Neural cell (in vitro differentiated cells): ENCODE data around the gene RUFY3. TPM values are rescaled to one million over a fixed set of nuclear protein-coding genes. Genes with fewer than 3 reads are reported as not detected.

ENCODE experiments used
- H2AFZ ChIP-seq: fragments of 200-600, 300-800 bp; sonication (generic), shearing (Covaris generic); 2 replicates; pipeline ENCODE4 v1.6.0; 2014; ENCODE audit warnings: low read depth, mild to moderate bottlenecking, antibody characterized with exemption, low read length, moderate library complexity
- H3F3A ChIP-seq: fragments of 200-600 bp; shearing (Covaris generic); 2 replicates; pipeline ENCODE4 v1.6.1; 2016; ENCODE audit warnings: mild to moderate bottlenecking, moderate library complexity, mixed read lengths, antibody characterized with exemption, low read length; ENCODE audit not compliant: insufficient read depth, poor library complexity, severe bottlenecking
- H3K27ac ChIP-seq: fragments of 200-600, 300-800 bp; sonication (generic), shearing (Covaris generic); 2 replicates; pipeline ENCODE4 v1.5.1; 2014; ENCODE audit warnings: mild to moderate bottlenecking, low read length, moderate library complexity
- H3K27me3 ChIP-seq: fragments of 300-800, 200-600 bp; sonication (generic), shearing (Covaris generic); 2 replicates; pipeline ENCODE4 v1.6.0; 2014; ENCODE audit warnings: mild to moderate bottlenecking, low read depth, low read length, moderate library complexity; ENCODE audit not compliant: insufficient read depth
- H3K36me3 ChIP-seq: fragments of 300-800, 200-600 bp; sonication (generic), shearing (Covaris generic); 2 replicates; pipeline ENCODE4 v1.5.1; 2014; ENCODE audit warnings: mild to moderate bottlenecking, antibody characterized with exemption, low read length, moderate library complexity; ENCODE audit not compliant: insufficient read depth
- H3K4me2 ChIP-seq: fragments of 300-800, 200-600 bp; sonication (generic), shearing (Covaris generic); 2 replicates; pipeline ENCODE4 v1.6.0; 2014; ENCODE audit warnings: mild to moderate bottlenecking, low read length
- H3K4me3 ChIP-seq: fragments of 300-800, 200-600 bp; sonication (generic), shearing (Covaris generic); 2 replicates; pipeline ENCODE4 v1.5.1; 2014; ENCODE audit warnings: mild to moderate bottlenecking, low read length, moderate library complexity
- H3K79me2 ChIP-seq: fragments of 200-600 bp; shearing (Covaris generic); replicated peaks from 2 replicates; pipeline ENCODE4 v1.6.0; 2014; ENCODE audit warnings: mild to moderate bottlenecking, low read length, moderate library complexity; ENCODE audit not compliant: insufficient read depth
- H3K9ac ChIP-seq: fragments of 300-800, 200-600 bp; sonication (generic), shearing (Covaris generic); 2 replicates; pipeline ENCODE4 v1.6.1; 2016; ENCODE audit warnings: mild to moderate bottlenecking, low read length, mixed read lengths
- H3K9me2 ChIP-seq: fragments of 200-600 bp; shearing (Covaris generic); 2 replicates; pipeline ENCODE4 v1.6.1; 2016; ENCODE audit warnings: mild to moderate bottlenecking, low read length, mixed read lengths; ENCODE audit not compliant: insufficient read depth
- H3K9me3 ChIP-seq: fragments of 200-600, 300-800 bp; sonication (generic), shearing (Covaris generic); 2 replicates; pipeline ENCODE4 v1.6.1; 2016; ENCODE audit warnings: mild to moderate bottlenecking, mixed run types, low read length, moderate library complexity, mixed read lengths
- H4K20me1 ChIP-seq: fragments of 200-600 bp; shearing (Covaris generic); 2 replicates; pipeline ENCODE4 v1.6.1; 2016; ENCODE audit warnings: mild to moderate bottlenecking, mixed run types; ENCODE audit not compliant: insufficient read depth
- CTCF ChIP-seq: fragments of 450-650 bp; IDR thresholded peaks from 2 replicates; pipeline ENCODE4 v1.5.1; 2014; ENCODE audit warnings: antibody characterized with exemption, mild to moderate bottlenecking, moderate library complexity; ENCODE audit not compliant: poor library complexity, severe bottlenecking
- EP300 ChIP-seq: fragments of 450-650 bp; conservative IDR thresholded peaks from 2 replicates; pipeline ENCODE4 v1.6.1; 2014; ENCODE audit warnings: antibody characterized with exemption, mild to moderate bottlenecking, moderate library complexity; ENCODE audit not compliant: poor library complexity, severe bottlenecking
- EZH2 ChIP-seq: fragments of 200-600, 300-800 bp; shearing (Covaris generic), sonication (generic); IDR thresholded peaks from 2 replicates; pipeline ENCODE4 v1.6.1; 2014; ENCODE audit warnings: antibody characterized with exemption, low read length, borderline replicate concordance, mild to moderate bottlenecking; ENCODE audit not compliant: insufficient read depth, poor library complexity, severe bottlenecking
- POLR2AphosphoS5 ChIP-seq: IDR thresholded peaks from 2 replicates; pipeline ENCODE4 v1.6.1; 2012
- REST ChIP-seq: IDR thresholded peaks from 2 replicates; pipeline ENCODE4 v1.6.1; 2012; ENCODE audit warnings: borderline replicate concordance
- polyA plus RNA-seq: library from polyadenylated mRNA; depleted of rRNA; stranded (reverse); fragments of >200 nt; gene quantifications from 2 replicates; pipeline ENCODE4 v1.2.3, GENCODE V29; 2014

The RUFY3 gene
- polyA plus RNA-seq, 1 donor from 2014 or later, result 414 TPM

GRCh38 chr4:70704215-70704930 is 17.4 kb upstream of the RUFY3 start:
- no peaks in the 10 kb centered on the region for H3K27me3 ChIP-seq
- peak overlapping the region; percentile 89 for H2AFZ ChIP-seq
- peak overlapping the region; percentile 89 for H3K4me2 ChIP-seq
- peak overlapping the region; percentile 96 for H3K4me3 ChIP-seq
- no peaks in the 10 kb centered on the region for H3K9me3 ChIP-seq
- H4K20me1 ChIP-seq, result no peaks in the 10 kb centered on the region
- TF ChIP-seq EZH2, result no peak
- TF ChIP-seq POLR2AphosphoS5, result peak; percentile 69
- TF ChIP-seq REST, result peak; percentile 74
- TF ChIP-seq CTCF, result peak; percentile 43
- no peaks in the 10 kb centered on the region for H3K9me2 ChIP-seq
- H3K36me3 ChIP-seq, result no peaks in the 10 kb centered on the region
- peak overlapping the region; percentile 95 for H3K9ac ChIP-seq
- H3F3A ChIP-seq, result no peaks in the 10 kb centered on the region
- peaks cover 29% of the 10 kb centered on the region for H3K79me2 ChIP-seq
- peak overlapping the region; percentile 97 for H3K27ac ChIP-seq

GRCh38 chr4:70704931-70705182 is 16.9 kb upstream of the RUFY3 start:
- Histone ChIP-seq H3K9me2 (no peaks in the 10 kb centered on the region), H3K36me3 (no peaks in the 10 kb centered on the region), H3K9ac (peak overlapping the region; percentile 95), H3K27ac (peak overlapping the region; percentile 97), H3K79me2 (peaks cover 29% of the 10 kb centered on the region), H2AFZ (no peak overlapping the region), H3K27me3 (no peaks in the 10 kb centered on the region), H4K20me1 (no peaks in the 10 kb centered on the region), H3K9me3 (no peaks in the 10 kb centered on the region), H3K4me3 (peak overlapping the region; percentile 96), H3F3A (no peaks in the 10 kb centered on the region), H3K4me2 (no peak overlapping the region)
- TF ChIP-seq EP300 (no peak), CTCF (no peak), POLR2AphosphoS5 (no peak)
